ENCODE results near the gene VANGL2. TPM values are rescaled to one million over a fixed set of nuclear protein-coding genes. Genes with fewer than 3 reads are reported as not detected.
"Not testable (repeated sequence)": the region's sequence is repeated elsewhere in the genome, so short reads cannot be mapped to it uniquely, and the experiment has no call there.

Gene VANGL2
- polyA plus RNA-seq, 1 donor, result 18.8 TPM

GRCh38 chr1:160388406-160388805 is 12.0 kb upstream of the VANGL2 start:
- H3K27ac ChIP-seq (ENCODE audit: low read length); H3K36me3 ChIP-seq (ENCODE audit: control insufficient read depth, insufficient read depth, low read length); H3K9me3 ChIP-seq (ENCODE audit: control insufficient read depth, low read depth, low read length); DNase-seq; H3K27me3 ChIP-seq (ENCODE audit: control insufficient read depth, insufficient read depth, low read length); H3K4me3 ChIP-seq (ENCODE audit: low read length); H3K4me1 ChIP-seq (ENCODE audit: control insufficient read depth, insufficient read depth, low read length): not testable (repeated sequence)
- no CpG with 5 or more reads among the region's 4 CpGs for WGBS (ENCODE audit: insufficient coverage, low lambda C conversion rate)

- no peak overlapping the region for H3K27ac ChIP-seq (ENCODE audit: low read length)
- H3K36me3 ChIP-seq (ENCODE audit: control insufficient read depth, insufficient read depth, low read length), result no peaks in the 10 kb centered on the region
- H3K9me3 ChIP-seq (ENCODE audit: control insufficient read depth, low read depth, low read length), result no peaks in the 10 kb centered on the region
- H3K27me3 ChIP-seq (ENCODE audit: control insufficient read depth, insufficient read depth, low read length), result no peaks in the 10 kb centered on the region
- 100% methylated on average over 2 of the region's 8 CpGs for WGBS (ENCODE audit: insufficient coverage, low lambda C conversion rate)
- no peak for DNase-seq
- no peak overlapping the region for H3K4me3 ChIP-seq (ENCODE audit: low read length)
- H3K4me1 ChIP-seq (ENCODE audit: control insufficient read depth, insufficient read depth, low read length), result peaks cover 16% of the 10 kb centered on the region
Observed at GRCh38 chr1:160394673-160395072, 5.7 kb upstream of the VANGL2 start.

GRCh38 chr1:160397651-160398050 is 2.7 kb upstream of the VANGL2 start:
- Histone ChIP-seq H3K4me1 (ENCODE audit: control insufficient read depth, insufficient read depth, low read length) (peaks cover 20% of the 10 kb centered on the region), H3K9me3 (ENCODE audit: control insufficient read depth, low read depth, low read length) (no peaks in the 10 kb centered on the region), H3K4me3 (ENCODE audit: low read length) (no peak overlapping the region), H3K27ac (ENCODE audit: low read length) (peak overlapping the region; percentile 46), H3K27me3 (ENCODE audit: control insufficient read depth, insufficient read depth, low read length) (no peaks in the 10 kb centered on the region), H3K36me3 (ENCODE audit: control insufficient read depth, insufficient read depth, low read length) (no peaks in the 10 kb centered on the region)
- no peak for DNase-seq
- WGBS (ENCODE audit: insufficient coverage, low lambda C conversion rate), result no CpG with 5 or more reads among the region's 1 CpG

GRCh38 chr1:160398823-160399222 is 1.5 kb upstream of the VANGL2 start:
- no CpG with 5 or more reads among the region's 4 CpGs for WGBS (ENCODE audit: insufficient coverage, low lambda C conversion rate)
- Histone ChIP-seq H3K4me1 (ENCODE audit: control insufficient read depth, insufficient read depth, low read length) (peaks cover 20% of the 10 kb centered on the region), H3K27ac (ENCODE audit: low read length) (no peak overlapping the region), H3K9me3 (ENCODE audit: control insufficient read depth, low read depth, low read length) (no peaks in the 10 kb centered on the region), H3K4me3 (ENCODE audit: low read length) (no peak overlapping the region), H3K27me3 (ENCODE audit: control insufficient read depth, insufficient read depth, low read length) (no peaks in the 10 kb centered on the region), H3K36me3 (ENCODE audit: control insufficient read depth, insufficient read depth, low read length) (no peaks in the 10 kb centered on the region)
- DNase-seq, result peak in 1 of 2 donors; percentile 47

- H3K36me3 ChIP-seq (ENCODE audit: control insufficient read depth, insufficient read depth, low read length), result no peaks in the 10 kb centered on the region
- peak in 1 of 2 donors; percentile 2 for DNase-seq
- no CpG with 5 or more reads among the region's 17 CpGs for WGBS (ENCODE audit: insufficient coverage, low lambda C conversion rate)
- H3K4me1 ChIP-seq (ENCODE audit: control insufficient read depth, insufficient read depth, low read length), result peaks cover 20% of the 10 kb centered on the region
- no peaks in the 10 kb centered on the region for H3K9me3 ChIP-seq (ENCODE audit: control insufficient read depth, low read depth, low read length)
- no peak overlapping the region for H3K27ac ChIP-seq (ENCODE audit: low read length)
- H3K27me3 ChIP-seq (ENCODE audit: control insufficient read depth, insufficient read depth, low read length), result no peaks in the 10 kb centered on the region
- peak overlapping the region; percentile 77 for H3K4me3 ChIP-seq (ENCODE audit: low read length)
Observed at GRCh38 chr1:160399544-160400222, 681 bp upstream of the VANGL2 start.

- peak; percentile 45 to 65 for DNase-seq
- no peaks in the 10 kb centered on the region for H3K36me3 ChIP-seq (ENCODE audit: control insufficient read depth, insufficient read depth, low read length)
- 4% methylated on average over 5 of the region's 55 CpGs for WGBS (ENCODE audit: insufficient coverage, low lambda C conversion rate)
- peak overlapping the region; percentile 9 for H3K27ac ChIP-seq (ENCODE audit: low read length)
- H3K4me1 ChIP-seq (ENCODE audit: control insufficient read depth, insufficient read depth, low read length), result peaks cover 20% of the 10 kb centered on the region
- no peaks in the 10 kb centered on the region for H3K27me3 ChIP-seq (ENCODE audit: control insufficient read depth, insufficient read depth, low read length)
- peak overlapping the region; percentile 77 for H3K4me3 ChIP-seq (ENCODE audit: low read length)
- H3K9me3 ChIP-seq (ENCODE audit: control insufficient read depth, low read depth, low read length), result no peaks in the 10 kb centered on the region
Observed at GRCh38 chr1:160400646-160401486, 502 bp downstream of the VANGL2 start.

- H3K27ac ChIP-seq (ENCODE audit: low read length), result peak overlapping the region; percentile 9
- no peaks in the 10 kb centered on the region for H3K27me3 ChIP-seq (ENCODE audit: control insufficient read depth, insufficient read depth, low read length)
- H3K4me3 ChIP-seq (ENCODE audit: low read length), result peak overlapping the region; percentile 77
- peaks cover 18% of the 10 kb centered on the region for H3K4me1 ChIP-seq (ENCODE audit: control insufficient read depth, insufficient read depth, low read length)
- WGBS (ENCODE audit: insufficient coverage, low lambda C conversion rate), result no CpG with 5 or more reads among the region's 7 CpGs
- peak in 1 of 2 donors; percentile 43 for DNase-seq
- H3K36me3 ChIP-seq (ENCODE audit: control insufficient read depth, insufficient read depth, low read length), result no peaks in the 10 kb centered on the region
- H3K9me3 ChIP-seq (ENCODE audit: control insufficient read depth, low read depth, low read length), result no peaks in the 10 kb centered on the region
Observed at GRCh38 chr1:160401487-160401805, 1.1 kb downstream of the VANGL2 start.

- H3K9me3 ChIP-seq (ENCODE audit: control insufficient read depth, low read depth, low read length), result no peaks in the 10 kb centered on the region
- no peak overlapping the region for H3K27ac ChIP-seq (ENCODE audit: low read length)
- H3K4me1 ChIP-seq (ENCODE audit: control insufficient read depth, insufficient read depth, low read length), result peaks cover 11% of the 10 kb centered on the region
- H3K27me3 ChIP-seq (ENCODE audit: control insufficient read depth, insufficient read depth, low read length), result no peaks in the 10 kb centered on the region
- no peak for DNase-seq
- H3K4me3 ChIP-seq (ENCODE audit: low read length), result peak overlapping the region; percentile 77
- no CpG with 5 or more reads among the region's 9 CpGs for WGBS (ENCODE audit: insufficient coverage, low lambda C conversion rate)
- H3K36me3 ChIP-seq (ENCODE audit: control insufficient read depth, insufficient read depth, low read length), result no peaks in the 10 kb centered on the region
Observed at GRCh38 chr1:160402001-160402795, 1.8 kb downstream of the VANGL2 start.

- Histone ChIP-seq H3K9me3 (ENCODE audit: control insufficient read depth, low read depth, low read length) (no peaks in the 10 kb centered on the region), H3K4me3 (ENCODE audit: low read length) (no peak overlapping the region), H3K27ac (ENCODE audit: low read length) (no peak overlapping the region), H3K4me1 (ENCODE audit: control insufficient read depth, insufficient read depth, low read length) (peaks cover 4% of the 10 kb centered on the region), H3K36me3 (ENCODE audit: control insufficient read depth, insufficient read depth, low read length) (no peaks in the 10 kb centered on the region), H3K27me3 (ENCODE audit: control insufficient read depth, insufficient read depth, low read length) (no peaks in the 10 kb centered on the region)
- 80% methylated on average over 1 of the region's 3 CpGs for WGBS (ENCODE audit: insufficient coverage, low lambda C conversion rate)
- DNase-seq, result no peak
Observed at GRCh38 chr1:160403244-160403643, 2.9 kb downstream of the VANGL2 start.

- no peaks in the 10 kb centered on the region for H3K9me3 ChIP-seq (ENCODE audit: control insufficient read depth, low read depth, low read length)
- peaks cover 2% of the 10 kb centered on the region for H3K36me3 ChIP-seq (ENCODE audit: control insufficient read depth, insufficient read depth, low read length)
- H3K27ac ChIP-seq (ENCODE audit: low read length), result no peak overlapping the region
- no CpG with 5 or more reads among the region's 3 CpGs for WGBS (ENCODE audit: insufficient coverage, low lambda C conversion rate)
- peaks cover 4% of the 10 kb centered on the region for H3K4me1 ChIP-seq (ENCODE audit: control insufficient read depth, insufficient read depth, low read length)
- no peak overlapping the region for H3K4me3 ChIP-seq (ENCODE audit: low read length)
- DNase-seq, result no peak
- no peaks in the 10 kb centered on the region for H3K27me3 ChIP-seq (ENCODE audit: control insufficient read depth, insufficient read depth, low read length)
Observed at GRCh38 chr1:160404094-160404493, 3.7 kb downstream of the VANGL2 start.
